ENCODE results near the gene EEF1G. TPM values are rescaled to one million over a fixed set of nuclear protein-coding genes. Genes with fewer than 3 reads are reported as not detected.
A peak's percentile ranks its signal among the peaks of the same experiment; 100 is the strongest.

The EEF1G gene
- total and polyA plus RNA-seq, 9 of the 15 experiments (the other 6 are each of a cell fraction or from before 2014, with no cell fraction given): 985 to 2,349 (median 2,035) TPM

DNA sequence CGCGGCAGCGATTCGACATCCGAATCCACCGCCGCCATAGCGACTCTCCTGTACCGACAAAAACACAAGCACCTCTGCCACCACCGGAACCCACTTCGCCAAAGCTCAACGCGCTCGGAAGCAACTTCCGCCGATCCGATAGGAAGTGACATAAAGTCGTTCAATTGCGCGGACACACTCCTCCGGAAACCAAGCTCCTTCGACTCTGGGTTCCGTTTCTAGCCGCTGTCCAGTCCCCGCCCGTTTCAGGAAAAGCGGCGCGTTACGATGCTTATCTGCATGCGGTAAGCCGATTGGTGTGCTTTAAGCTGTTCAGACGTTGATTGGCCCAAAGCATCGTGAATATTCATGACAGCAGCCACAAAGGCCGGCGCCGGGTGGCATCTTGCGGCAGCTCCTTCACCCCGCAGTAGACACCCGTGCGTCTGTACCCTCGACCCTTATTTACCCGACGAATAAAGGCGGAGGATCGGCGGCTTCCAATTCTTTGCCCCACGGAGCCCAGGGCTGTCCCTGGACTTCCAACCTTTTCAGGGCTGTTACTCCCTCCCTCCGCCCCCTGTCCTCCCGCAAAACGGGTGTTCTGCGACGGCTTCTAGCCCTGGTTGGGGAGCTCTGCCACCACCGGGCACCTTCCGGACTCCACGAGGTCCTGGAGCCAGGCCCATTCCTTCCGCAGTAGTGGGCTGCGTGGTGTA lies 17.9 kb upstream of the EEF1G start, which contains the start of gene TUT1 (continued):
- TF ChIP-seq, protein P1, sequence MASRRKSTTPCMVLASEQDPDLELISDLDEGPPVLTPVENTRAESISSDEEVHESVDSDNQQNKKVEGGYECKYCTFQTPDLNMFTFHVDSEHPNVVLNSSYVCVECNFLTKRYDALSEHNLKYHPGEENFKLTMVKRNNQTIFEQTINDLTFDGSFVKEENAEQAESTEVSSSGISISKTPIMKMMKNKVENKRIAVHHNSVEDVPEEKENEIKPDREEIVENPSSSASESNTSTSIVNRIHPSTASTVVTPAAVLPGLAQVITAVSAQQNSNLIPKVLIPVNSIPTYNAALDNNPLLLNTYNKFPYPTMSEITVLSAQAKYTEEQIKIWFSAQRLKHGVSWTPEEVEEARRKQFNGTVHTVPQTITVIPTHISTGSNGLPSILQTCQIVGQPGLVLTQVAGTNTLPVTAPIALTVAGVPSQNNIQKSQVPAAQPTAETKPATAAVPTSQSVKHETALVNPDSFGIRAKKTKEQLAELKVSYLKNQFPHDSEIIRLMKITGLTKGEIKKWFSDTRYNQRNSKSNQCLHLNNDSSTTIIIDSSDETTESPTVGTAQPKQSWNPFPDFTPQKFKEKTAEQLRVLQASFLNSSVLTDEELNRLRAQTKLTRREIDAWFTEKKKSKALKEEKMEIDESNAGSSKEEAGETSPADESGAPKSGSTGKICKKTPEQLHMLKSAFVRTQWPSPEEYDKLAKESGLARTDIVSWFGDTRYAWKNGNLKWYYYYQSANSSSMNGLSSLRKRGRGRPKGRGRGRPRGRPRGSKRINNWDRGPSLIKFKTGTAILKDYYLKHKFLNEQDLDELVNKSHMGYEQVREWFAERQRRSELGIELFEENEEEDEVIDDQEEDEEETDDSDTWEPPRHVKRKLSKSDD (conservative IDR thresholded peaks at IDR 0.05; ENCODE audit: low read length): peak; percentile 77; the same call in 1 of the 2 replicates
- TF ChIP-seq NCOA2 (IDR thresholded peaks at IDR 0.05; ENCODE audit: partially characterized antibody in 2 of 2) (no peak), TAF7 (tag; IDR thresholded peaks at IDR 0.05) (peak; percentile 63; the same call in 1 of the 2 replicates), IFI16 (CRISPR knock-in tag; IDR thresholded peaks at IDR 0.05) (no peak), SMARCB1 (IDR thresholded peaks at IDR 0.05; ENCODE audit: insufficient read length, low read depth) (no peak), SRSF3 (IDR thresholded peaks at IDR 0.05; ENCODE audit: insufficient read depth, low read length) (no peak)
- TF ChIP-seq, protein P2, sequence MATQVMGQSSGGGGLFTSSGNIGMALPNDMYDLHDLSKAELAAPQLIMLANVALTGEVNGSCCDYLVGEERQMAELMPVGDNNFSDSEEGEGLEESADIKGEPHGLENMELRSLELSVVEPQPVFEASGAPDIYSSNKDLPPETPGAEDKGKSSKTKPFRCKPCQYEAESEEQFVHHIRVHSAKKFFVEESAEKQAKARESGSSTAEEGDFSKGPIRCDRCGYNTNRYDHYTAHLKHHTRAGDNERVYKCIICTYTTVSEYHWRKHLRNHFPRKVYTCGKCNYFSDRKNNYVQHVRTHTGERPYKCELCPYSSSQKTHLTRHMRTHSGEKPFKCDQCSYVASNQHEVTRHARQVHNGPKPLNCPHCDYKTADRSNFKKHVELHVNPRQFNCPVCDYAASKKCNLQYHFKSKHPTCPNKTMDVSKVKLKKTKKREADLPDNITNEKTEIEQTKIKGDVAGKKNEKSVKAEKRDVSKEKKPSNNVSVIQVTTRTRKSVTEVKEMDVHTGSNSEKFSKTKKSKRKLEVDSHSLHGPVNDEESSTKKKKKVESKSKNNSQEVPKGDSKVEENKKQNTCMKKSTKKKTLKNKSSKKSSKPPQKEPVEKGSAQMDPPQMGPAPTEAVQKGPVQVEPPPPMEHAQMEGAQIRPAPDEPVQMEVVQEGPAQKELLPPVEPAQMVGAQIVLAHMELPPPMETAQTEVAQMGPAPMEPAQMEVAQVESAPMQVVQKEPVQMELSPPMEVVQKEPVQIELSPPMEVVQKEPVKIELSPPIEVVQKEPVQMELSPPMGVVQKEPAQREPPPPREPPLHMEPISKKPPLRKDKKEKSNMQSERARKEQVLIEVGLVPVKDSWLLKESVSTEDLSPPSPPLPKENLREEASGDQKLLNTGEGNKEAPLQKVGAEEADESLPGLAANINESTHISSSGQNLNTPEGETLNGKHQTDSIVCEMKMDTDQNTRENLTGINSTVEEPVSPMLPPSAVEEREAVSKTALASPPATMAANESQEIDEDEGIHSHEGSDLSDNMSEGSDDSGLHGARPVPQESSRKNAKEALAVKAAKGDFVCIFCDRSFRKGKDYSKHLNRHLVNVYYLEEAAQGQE (IDR thresholded peaks at IDR 0.05; ENCODE audit: borderline replicate concordance): peak; percentile 96
- TF ChIP-seq, protein P2 (CRISPR knock-in tag; IDR thresholded peaks at IDR 0.05; ENCODE audit: low read depth): peak; percentile 91
- TF ChIP-seq, protein P3, sequence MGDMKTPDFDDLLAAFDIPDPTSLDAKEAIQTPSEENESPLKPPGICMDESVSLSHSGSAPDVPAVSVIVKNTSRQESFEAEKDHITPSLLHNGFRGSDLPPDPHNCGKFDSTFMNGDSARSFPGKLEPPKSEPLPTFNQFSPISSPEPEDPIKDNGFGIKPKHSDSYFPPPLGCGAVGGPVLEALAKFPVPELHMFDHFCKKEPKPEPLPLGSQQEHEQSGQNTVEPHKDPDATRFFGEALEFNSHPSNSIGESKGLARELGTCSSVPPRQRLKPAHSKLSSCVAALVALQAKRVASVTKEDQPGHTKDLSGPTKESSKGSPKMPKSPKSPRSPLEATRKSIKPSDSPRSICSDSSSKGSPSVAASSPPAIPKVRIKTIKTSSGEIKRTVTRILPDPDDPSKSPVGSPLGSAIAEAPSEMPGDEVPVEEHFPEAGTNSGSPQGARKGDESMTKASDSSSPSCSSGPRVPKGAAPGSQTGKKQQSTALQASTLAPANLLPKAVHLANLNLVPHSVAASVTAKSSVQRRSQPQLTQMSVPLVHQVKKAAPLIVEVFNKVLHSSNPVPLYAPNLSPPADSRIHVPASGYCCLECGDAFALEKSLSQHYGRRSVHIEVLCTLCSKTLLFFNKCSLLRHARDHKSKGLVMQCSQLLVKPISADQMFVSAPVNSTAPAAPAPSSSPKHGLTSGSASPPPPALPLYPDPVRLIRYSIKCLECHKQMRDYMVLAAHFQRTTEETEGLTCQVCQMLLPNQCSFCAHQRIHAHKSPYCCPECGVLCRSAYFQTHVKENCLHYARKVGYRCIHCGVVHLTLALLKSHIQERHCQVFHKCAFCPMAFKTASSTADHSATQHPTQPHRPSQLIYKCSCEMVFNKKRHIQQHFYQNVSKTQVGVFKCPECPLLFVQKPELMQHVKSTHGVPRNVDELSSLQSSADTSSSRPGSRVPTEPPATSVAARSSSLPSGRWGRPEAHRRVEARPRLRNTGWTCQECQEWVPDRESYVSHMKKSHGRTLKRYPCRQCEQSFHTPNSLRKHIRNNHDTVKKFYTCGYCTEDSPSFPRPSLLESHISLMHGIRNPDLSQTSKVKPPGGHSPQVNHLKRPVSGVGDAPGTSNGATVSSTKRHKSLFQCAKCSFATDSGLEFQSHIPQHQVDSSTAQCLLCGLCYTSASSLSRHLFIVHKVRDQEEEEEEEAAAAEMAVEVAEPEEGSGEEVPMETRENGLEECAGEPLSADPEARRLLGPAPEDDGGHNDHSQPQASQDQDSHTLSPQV (IDR thresholded peaks at IDR 0.05): 0 out of 2 replicates have a peak, but pooled peaks have one; percentile 30

Data from K562 (cell line).